HG03196 (cell line): ENCODE results near the gene GRID1.

ENCODE experiments used
- ATAC-seq: cut with Tn5 transposase; IDR thresholded peaks from one replicate; pipeline ENCODE4 v1.9.1; 2021; ENCODE audit not compliant: unreplicated experiment

The GRID1 gene

GRCh38 chr10:86073199-86073977, 293.2 kb downstream of the GRID1 start:
- ATAC-seq: no peak

- no peak for ATAC-seq
Observed at GRCh38 chr10:86072413-86072812, 294.2 kb downstream of the GRID1 start.

- no peak for ATAC-seq
Observed at GRCh38 chr10:86071758-86072157, 294.8 kb downstream of the GRID1 start.

GRCh38 chr10:86071145-86071544, 295.4 kb downstream of the GRID1 start:
- ATAC-seq: no peak

GRCh38 chr10:86070278-86070677, 296.3 kb downstream of the GRID1 start:
- ATAC-seq: no peak

- ATAC-seq: no peak
Observed at GRCh38 chr10:86068231-86069054, 298.2 kb downstream of the GRID1 start.

GRCh38 chr10:86067436-86068050, 299.1 kb downstream of the GRID1 start:
- ATAC-seq: no peak

- ATAC-seq: no peak
Observed at GRCh38 chr10:86066696-86067095, 299.9 kb downstream of the GRID1 start.

GRCh38 chr10:86065711-86066251, 300.8 kb downstream of the GRID1 start:
- ATAC-seq: no peak

GRCh38 chr10:86064931-86065662, 301.5 kb downstream of the GRID1 start:
- no peak for ATAC-seq

GRCh38 chr10:86064219-86064618, 302.4 kb downstream of the GRID1 start:
- no peak for ATAC-seq

GRCh38 chr10:86063341-86063740, 303.3 kb downstream of the GRID1 start:
- no peak for ATAC-seq

GRCh38 chr10:86062647-86063145, 303.9 kb downstream of the GRID1 start:
- ATAC-seq: no peak

- no peak for ATAC-seq
Observed at GRCh38 chr10:86062198-86062550, 304.4 kb downstream of the GRID1 start.

GRCh38 chr10:86061278-86062197, 305.1 kb downstream of the GRID1 start:
- no peak for ATAC-seq

- no peak for ATAC-seq
Observed at GRCh38 chr10:86060386-86061277, 306.0 kb downstream of the GRID1 start.

GRCh38 chr10:86059892-86060291, 306.7 kb downstream of the GRID1 start:
- ATAC-seq: no peak

GRCh38 chr10:86058964-86059363, 307.6 kb downstream of the GRID1 start:
- ATAC-seq: no peak

- no peak for ATAC-seq
Observed at GRCh38 chr10:86057708-86058107, 308.9 kb downstream of the GRID1 start.
